Endothelial cell of umbilical vein (primary cell): ENCODE measurements around the gene FAM83D.

ENCODE experiments used
- CTCF ChIP-seq, 2 donors: IDR thresholded peaks; 1 replicate in 1 of 2; 2 replicates in 1 of 2; pipeline ENCODE4 v1.5.1; 2011; ENCODE audit warnings: low read length in 2 of 2, mild to moderate bottlenecking in 2 of 2, moderate library complexity in 2 of 2, control low read depth in 1 of 2, inconsistent platforms in 1 of 2, low read depth in 1 of 2; ENCODE audit not compliant: insufficient read depth in 1 of 2; ENCODE audit errors: extremely low read depth in 1 of 2
- EZH2 ChIP-seq: IDR thresholded peaks from 2 replicates; pipeline ENCODE4 v1.6.1; 2012; ENCODE audit warnings: borderline replicate concordance, low read depth, mild to moderate bottlenecking, moderate library complexity, low read length, inconsistent platforms; ENCODE audit not compliant: severe bottlenecking
- MAX ChIP-seq: IDR thresholded peaks from 2 replicates; pipeline ENCODE4 v1.6.1; 2011; ENCODE audit not compliant: insufficient read depth, insufficient read length
- POLR2A ChIP-seq: IDR thresholded peaks from 2 replicates; pipeline ENCODE4 v1.6.1; 2012; ENCODE audit warnings: low read depth, mild to moderate bottlenecking, control low read depth, low read length
- POLR2AphosphoS5 ChIP-seq: IDR thresholded peaks from 2 replicates; pipeline ENCODE4 v1.6.1; 2012; ENCODE audit warnings: low read depth, mild to moderate bottlenecking, control low read depth, low read length, moderate library complexity; ENCODE audit not compliant: insufficient read depth

DNA sequence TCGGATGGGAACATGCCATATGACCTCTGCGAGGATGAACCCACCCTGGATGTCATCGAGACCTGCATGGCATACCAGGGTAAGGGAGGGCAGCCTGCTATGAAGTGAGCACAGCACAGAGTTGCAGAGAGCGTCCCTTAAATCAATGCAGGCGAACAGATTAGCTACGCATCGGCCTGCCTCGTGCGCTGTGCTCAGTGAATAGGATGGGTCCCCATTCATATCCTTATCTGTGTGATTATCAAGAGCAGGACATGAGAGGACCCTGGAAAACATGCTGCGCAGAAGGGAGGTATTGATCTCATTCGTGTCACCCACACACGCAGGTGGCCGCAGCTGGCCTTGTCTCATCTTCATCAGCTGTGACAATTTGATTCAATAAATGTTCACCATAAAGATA is 25.6 kb upstream of the FAM83D start:
- TF ChIP-seq EZH2 (no peak), CTCF (IDR thresholded peaks at IDR 0.05; ENCODE audit: extremely low read depth in 1 of 2, insufficient read depth in 1 of 2, low read depth in 1 of 2, low read length in 2 of 2) (no peak), POLR2A (no peak), POLR2AphosphoS5 (no peak), MAX (no peak)
